ENCODE data around the gene ITGA2B. TPM values are rescaled to one million over a fixed set of nuclear protein-coding genes. Genes with fewer than 3 reads are reported as not detected.
"Not testable (repeated sequence)": the region's sequence is repeated elsewhere in the genome, so short reads cannot be mapped to it uniquely, and the experiment has no call there.

The ITGA2B gene
- total and polyA plus RNA-seq, 2 experiments from 2014 or later = not detected

DNA sequence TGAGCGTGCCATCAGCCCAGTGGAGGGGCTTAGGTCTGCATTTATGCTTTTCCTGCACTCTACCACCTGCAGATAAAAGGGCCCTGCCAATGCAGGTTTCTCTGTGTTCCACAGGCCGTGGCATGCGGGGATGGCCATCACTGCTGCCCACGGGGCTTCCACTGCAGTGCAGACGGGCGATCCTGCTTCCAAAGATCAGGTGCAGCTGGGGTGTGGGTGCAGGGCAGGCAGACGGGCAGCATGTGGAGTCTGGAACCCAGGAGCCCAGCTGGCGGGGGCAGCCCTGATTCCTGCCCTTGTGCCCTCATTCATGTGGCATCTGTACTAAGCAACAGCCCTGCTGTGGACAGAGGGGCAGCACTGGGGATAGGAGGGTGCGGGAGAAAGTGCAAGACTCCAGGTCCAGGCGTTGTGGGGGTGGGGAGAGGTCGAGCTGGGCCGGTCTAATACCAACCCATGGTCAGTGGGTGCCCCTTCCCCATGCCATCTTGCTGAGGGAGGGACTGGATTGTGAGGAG, 39.8 kb downstream of the ITGA2B start:
- peaks cover 16% of the 10 kb centered on the region for H3F3A ChIP-seq (ENCODE audit: insufficient read depth)
- in situ Hi-C loops (cut with MboI) = no loop called here
- peaks cover 3% of the 10 kb centered on the region; the same call in 1 of the 2 replicates for H3K4me1 ChIP-seq (ENCODE audit: insufficient read depth)
- H3K36me3 ChIP-seq (ENCODE audit: low read depth) = no peaks in the 10 kb centered on the region
- H3K4me3 ChIP-seq = no peak overlapping the region
- H3K27ac ChIP-seq = no peak overlapping the region
- no peaks in the 10 kb centered on the region for H3K9me3 ChIP-seq (ENCODE audit: low read depth)
- TF ChIP-seq EZH2phosphoT487 (IDR thresholded peaks at IDR 0.05; ENCODE audit: insufficient read depth, low read depth) (no peak), EZH2 (IDR thresholded peaks at IDR 0.05; ENCODE audit: insufficient read depth, poor library complexity, severe bottlenecking) (no peak)
- no peak overlapping the region for H3K9ac ChIP-seq
- no peaks in the 10 kb centered on the region for H4K20me1 ChIP-seq (ENCODE audit: insufficient read depth)
- no peaks in the 10 kb centered on the region for H3K9me2 ChIP-seq (ENCODE audit: insufficient read depth)
- WGBS, 2 experiments (ENCODE audit: low coverage in 1 of 2, low lambda C conversion rate in 2 of 2, missing lambda C conversion rate in 2 of 2) = 85 to 87% methylated on average over 12 of the region's 12 CpGs
- H3K27me3 ChIP-seq (replicated peaks; ENCODE audit: insufficient read depth) = no peaks in the 10 kb centered on the region
- no peak overlapping the region for H3K4me2 ChIP-seq (ENCODE audit: unreplicated experiment)
- DNase-seq = no peak
- H2AFZ ChIP-seq = no peak overlapping the region
- H3K79me2 ChIP-seq (ENCODE audit: insufficient read depth) = peaks cover 15% of the 10 kb centered on the region; the same call in 1 of the 2 replicates

DNA sequence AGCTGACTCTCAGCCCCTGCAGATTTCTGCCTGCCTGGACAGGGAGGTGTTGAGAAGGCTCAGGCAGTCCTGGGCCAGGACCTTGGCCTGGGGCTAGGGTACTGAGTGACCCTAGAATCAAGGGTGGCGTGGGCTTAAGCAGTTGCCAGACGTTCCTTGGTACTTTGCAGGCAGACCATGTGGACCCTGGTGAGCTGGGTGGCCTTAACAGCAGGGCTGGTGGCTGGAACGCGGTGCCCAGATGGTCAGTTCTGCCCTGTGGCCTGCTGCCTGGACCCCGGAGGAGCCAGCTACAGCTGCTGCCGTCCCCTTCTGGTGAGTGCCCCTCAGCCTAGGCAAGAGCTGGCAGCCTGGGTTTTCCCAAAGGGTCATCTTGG, 40.5 kb downstream of the ITGA2B start:
- Histone ChIP-seq H3K9ac (no peak overlapping the region), H3K4me2 (ENCODE audit: unreplicated experiment) (no peak overlapping the region), H4K20me1 (ENCODE audit: insufficient read depth) (no peaks in the 10 kb centered on the region), H3K36me3 (ENCODE audit: low read depth) (no peaks in the 10 kb centered on the region), H3K9me2 (ENCODE audit: insufficient read depth) (no peaks in the 10 kb centered on the region), H3F3A (ENCODE audit: insufficient read depth) (peaks cover 16% of the 10 kb centered on the region), H3K4me3 (no peak overlapping the region), H3K9me3 (ENCODE audit: low read depth) (no peaks in the 10 kb centered on the region), H3K79me2 (ENCODE audit: insufficient read depth) (peaks cover 15% of the 10 kb centered on the region; the same call in 1 of the 2 replicates), H3K4me1 (ENCODE audit: insufficient read depth) (peaks cover 3% of the 10 kb centered on the region; the same call in 1 of the 2 replicates), H3K27me3 (replicated peaks; ENCODE audit: insufficient read depth) (no peaks in the 10 kb centered on the region), H2AFZ (no peak overlapping the region), H3K27ac (no peak overlapping the region)
- in situ Hi-C loops (cut with MboI) = no loop called here
- no peak for DNase-seq
- 89 to 93% methylated on average over 6 of the region's 6 CpGs for WGBS, 2 experiments (ENCODE audit: low coverage in 1 of 2, low lambda C conversion rate in 2 of 2, missing lambda C conversion rate in 2 of 2)
- TF ChIP-seq EZH2phosphoT487 (IDR thresholded peaks at IDR 0.05; ENCODE audit: insufficient read depth, low read depth) (no peak), EZH2 (IDR thresholded peaks at IDR 0.05; ENCODE audit: insufficient read depth, poor library complexity, severe bottlenecking) (no peak)

DNA sequence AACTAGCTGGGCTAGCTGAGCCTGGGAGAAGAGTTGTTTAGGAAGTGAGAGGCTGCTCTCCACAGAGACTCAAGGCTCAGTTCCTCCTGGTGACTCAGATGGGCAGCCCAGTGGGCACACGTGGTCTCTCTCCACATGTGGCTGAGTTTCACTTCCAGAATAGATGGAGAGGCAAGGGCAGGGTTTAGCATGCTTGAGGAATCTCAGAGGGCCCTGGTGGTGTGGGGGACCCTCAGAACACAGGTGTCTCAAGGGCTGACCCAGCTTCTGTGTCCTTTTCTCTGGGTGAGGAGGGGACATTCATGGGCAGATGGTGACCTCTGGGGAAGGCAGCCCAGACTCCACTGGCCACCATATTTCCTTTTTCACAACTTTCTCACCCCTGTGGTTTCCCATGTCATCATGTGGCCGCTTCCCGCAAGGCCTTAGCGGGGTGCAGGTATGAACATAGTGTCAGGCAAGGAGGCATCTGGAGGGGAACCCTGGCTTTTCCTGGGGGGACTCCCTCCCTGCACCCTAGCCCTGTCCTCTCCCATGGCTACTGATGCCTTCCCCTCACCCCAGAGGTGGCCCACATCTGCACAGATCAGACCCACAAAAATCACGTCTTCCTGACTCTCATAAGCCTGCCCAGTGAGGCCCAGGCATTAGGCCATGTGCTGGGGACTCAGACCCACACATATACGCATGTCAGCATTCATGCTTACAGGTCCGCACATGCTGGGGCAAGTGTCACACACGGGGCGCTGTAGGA, 41.0 kb downstream of the ITGA2B start:
- no peaks in the 10 kb centered on the region for H3K27me3 ChIP-seq (replicated peaks; ENCODE audit: insufficient read depth)
- peaks cover 15% of the 10 kb centered on the region; the same call in 1 of the 2 replicates for H3K79me2 ChIP-seq (ENCODE audit: insufficient read depth)
- H3K9me3 ChIP-seq (ENCODE audit: low read depth) = no peaks in the 10 kb centered on the region
- no peak for TF ChIP-seq EZH2 (IDR thresholded peaks at IDR 0.05; ENCODE audit: insufficient read depth, poor library complexity, severe bottlenecking)
- TF ChIP-seq EZH2phosphoT487 (IDR thresholded peaks at IDR 0.05; ENCODE audit: insufficient read depth, low read depth) = no peak
- H4K20me1 ChIP-seq (ENCODE audit: insufficient read depth) = no peaks in the 10 kb centered on the region
- no peak overlapping the region for H2AFZ ChIP-seq
- in situ Hi-C loops (cut with MboI) = no loop called here
- peaks cover 3% of the 10 kb centered on the region; the same call in 1 of the 2 replicates for H3K4me1 ChIP-seq (ENCODE audit: insufficient read depth)
- H3K4me3 ChIP-seq = no peak overlapping the region
- peak; percentile 84 for DNase-seq
- WGBS, 2 experiments (ENCODE audit: low coverage in 1 of 2, low lambda C conversion rate in 2 of 2, missing lambda C conversion rate in 2 of 2) = 84 to 85% methylated on average over 9 of the region's 9 CpGs
- no peak overlapping the region for H3K4me2 ChIP-seq (ENCODE audit: unreplicated experiment)
- no peaks in the 10 kb centered on the region for H3K9me2 ChIP-seq (ENCODE audit: insufficient read depth)
- H3F3A ChIP-seq (ENCODE audit: insufficient read depth) = peaks cover 16% of the 10 kb centered on the region
- H3K27ac ChIP-seq = peak overlapping the region; percentile 33; the same call in 1 of the 2 replicates
- H3K36me3 ChIP-seq (ENCODE audit: low read depth) = no peaks in the 10 kb centered on the region
- 0 out of 2 replicates have a peak overlapping the region, but pooled peaks have one; percentile 13 for H3K9ac ChIP-seq

DNA sequence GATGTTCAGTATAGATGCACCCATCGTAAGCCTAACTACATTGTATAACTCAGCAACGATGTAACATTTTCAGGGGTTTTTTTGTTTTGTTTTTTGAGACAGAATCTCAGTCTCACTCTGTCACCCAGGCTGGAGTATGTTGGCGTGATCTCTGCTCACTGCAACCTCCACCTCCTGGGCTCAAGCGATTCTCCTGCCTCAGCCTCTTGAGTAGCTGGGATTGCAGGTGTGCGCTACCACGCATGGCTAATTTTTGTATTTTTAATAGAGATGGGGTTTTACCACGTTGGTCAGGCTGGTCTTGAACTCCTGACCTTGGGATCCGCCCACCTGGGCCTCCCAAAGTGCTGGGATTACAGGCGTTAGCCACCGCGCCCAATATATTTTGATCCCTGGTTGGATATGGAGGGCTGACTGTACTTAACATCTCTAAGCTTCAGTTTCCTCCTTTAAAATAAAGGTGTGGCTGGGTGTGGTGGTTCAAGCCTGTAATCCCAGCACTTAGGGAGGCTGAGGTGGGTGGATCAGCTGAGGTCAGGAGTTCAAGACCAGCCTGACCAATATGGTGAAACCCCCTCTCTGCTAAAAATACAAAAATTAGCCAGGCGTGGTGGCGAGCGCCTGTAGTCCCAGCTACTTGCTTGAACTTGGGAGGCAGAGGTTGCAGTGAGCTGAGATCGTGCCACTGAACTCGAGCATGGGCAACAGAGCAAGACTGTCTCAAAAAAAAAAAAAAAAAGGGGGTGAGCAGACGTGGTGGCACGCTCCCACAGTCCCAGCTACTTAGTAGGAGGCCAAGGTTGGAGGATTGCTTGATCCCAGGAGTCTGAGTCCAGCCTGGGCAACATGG, 42.0 kb downstream of the ITGA2B start:
- H4K20me1 ChIP-seq (ENCODE audit: insufficient read depth); DNase-seq: not testable (repeated sequence)

More for the DNA sequence above, 42.0 kb downstream of the ITGA2B start:
- Histone ChIP-seq H3K79me2 (ENCODE audit: insufficient read depth) (peaks cover 15% of the 10 kb centered on the region; the same call in 1 of the 2 replicates), H3K9ac (0 out of 2 replicates have a peak overlapping the region, but pooled peaks have one; percentile 13), H3K27ac (peak overlapping the region; percentile 33; the same call in 1 of the 2 replicates), H3F3A (ENCODE audit: insufficient read depth) (peaks cover 16% of the 10 kb centered on the region)
- H2AFZ ChIP-seq; in situ Hi-C loops (cut with MboI); H3K4me2 ChIP-seq (ENCODE audit: unreplicated experiment); H3K4me1 ChIP-seq (ENCODE audit: insufficient read depth); H3K9me2 ChIP-seq (ENCODE audit: insufficient read depth); H3K36me3 ChIP-seq (ENCODE audit: low read depth); H3K27me3 ChIP-seq (replicated peaks; ENCODE audit: insufficient read depth); H3K9me3 ChIP-seq (ENCODE audit: low read depth); H3K4me3 ChIP-seq: not testable (repeated sequence)
- WGBS, 2 experiments (ENCODE audit: low coverage in 1 of 2, low lambda C conversion rate in 2 of 2, missing lambda C conversion rate in 2 of 2) = 78 to 79% methylated on average over 18 of the region's 18 CpGs

Measured in GM23248 (cell line).